Measurements from ENCODE around the gene COL2A1. TPM values are rescaled to one million over a fixed set of nuclear protein-coding genes. Genes with fewer than 3 reads are reported as not detected.

COL2A1 gene
- total RNA-seq, 3 donors from 2014 or later (not counting 1 experiment from before 2014, with no cell fraction given) = not detected

DNA sequence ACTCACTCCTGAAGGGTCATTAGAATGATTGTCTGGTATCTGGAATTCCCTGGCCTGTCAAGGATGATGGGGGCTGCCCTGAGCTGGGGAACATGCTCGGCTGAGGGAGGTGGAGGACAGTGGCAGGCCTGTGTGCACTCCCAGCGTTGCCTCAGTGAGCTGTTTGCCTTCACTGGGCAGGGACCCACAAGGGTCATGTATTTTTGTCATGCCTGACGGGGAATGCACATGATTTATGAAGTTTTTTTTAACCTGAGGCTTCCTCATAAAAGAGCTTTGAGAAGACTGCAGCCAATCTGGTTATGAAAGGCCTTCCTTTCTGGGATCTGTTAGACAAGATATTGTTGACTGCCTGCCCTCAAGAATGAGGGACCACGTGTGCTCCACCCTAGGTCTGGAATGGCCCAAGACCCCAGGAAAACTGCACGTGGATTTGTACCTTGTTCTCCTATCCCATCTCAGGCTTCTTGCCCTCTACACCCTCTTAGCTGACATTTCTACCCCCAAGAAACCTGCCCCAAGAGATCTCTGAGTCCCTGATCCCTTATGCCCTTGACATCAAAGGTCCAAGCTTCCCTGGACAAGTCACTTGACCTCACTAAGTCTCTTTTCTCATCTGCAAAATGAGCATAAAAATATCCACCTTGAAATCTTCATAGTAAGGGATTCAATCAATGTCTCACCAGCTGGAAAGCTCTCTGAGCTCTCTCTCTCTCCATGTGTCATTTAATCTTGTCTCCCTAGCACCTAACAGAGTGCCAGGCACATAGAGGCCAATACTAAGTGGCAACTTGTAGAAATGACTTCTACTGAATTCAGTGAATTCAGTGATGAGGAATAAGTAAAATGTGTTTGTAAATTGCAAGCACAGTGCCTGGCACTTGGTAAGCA lies 24.5 kb upstream of the COL2A1 start:
- TF ChIP-seq, protein P1, sequence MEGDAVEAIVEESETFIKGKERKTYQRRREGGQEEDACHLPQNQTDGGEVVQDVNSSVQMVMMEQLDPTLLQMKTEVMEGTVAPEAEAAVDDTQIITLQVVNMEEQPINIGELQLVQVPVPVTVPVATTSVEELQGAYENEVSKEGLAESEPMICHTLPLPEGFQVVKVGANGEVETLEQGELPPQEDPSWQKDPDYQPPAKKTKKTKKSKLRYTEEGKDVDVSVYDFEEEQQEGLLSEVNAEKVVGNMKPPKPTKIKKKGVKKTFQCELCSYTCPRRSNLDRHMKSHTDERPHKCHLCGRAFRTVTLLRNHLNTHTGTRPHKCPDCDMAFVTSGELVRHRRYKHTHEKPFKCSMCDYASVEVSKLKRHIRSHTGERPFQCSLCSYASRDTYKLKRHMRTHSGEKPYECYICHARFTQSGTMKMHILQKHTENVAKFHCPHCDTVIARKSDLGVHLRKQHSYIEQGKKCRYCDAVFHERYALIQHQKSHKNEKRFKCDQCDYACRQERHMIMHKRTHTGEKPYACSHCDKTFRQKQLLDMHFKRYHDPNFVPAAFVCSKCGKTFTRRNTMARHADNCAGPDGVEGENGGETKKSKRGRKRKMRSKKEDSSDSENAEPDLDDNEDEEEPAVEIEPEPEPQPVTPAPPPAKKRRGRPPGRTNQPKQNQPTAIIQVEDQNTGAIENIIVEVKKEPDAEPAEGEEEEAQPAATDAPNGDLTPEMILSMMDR (IDR thresholded peaks at IDR 0.05) = no peak
- intact Hi-C loops (cut with micrococcal nuclease) = no loop called here
- WGBS (ENCODE audit: insufficient coverage) = 27% methylated on average over 5 of the region's 5 CpGs
- no peak overlapping the region for H3K27ac ChIP-seq (ENCODE audit: low read length)
- Mint-ChIP-seq H3K27ac (no peak overlapping the region), H3K36me3 (no peaks in the 10 kb centered on the region), H3K4me3 (no peak overlapping the region), H3K4me1 (no peaks in the 10 kb centered on the region), H3K9me3 (no peaks in the 10 kb centered on the region), H3K27me3 (ENCODE audit: low read depth in 2 of 2) (peaks cover 0 to 8% of the 10 kb centered on the region in 2 donors)
- H3K27me3 ChIP-seq (ENCODE audit: control insufficient read depth, insufficient read depth, low read length) = no peaks in the 10 kb centered on the region
- no peaks in the 10 kb centered on the region for H3K4me1 ChIP-seq (ENCODE audit: control insufficient read depth, insufficient read depth, low read length)
- ATAC-seq (no peak), DNase-seq (no peak)
- no peaks in the 10 kb centered on the region for H3K36me3 ChIP-seq (ENCODE audit: control insufficient read depth, insufficient read depth, low read length)
- no peaks in the 10 kb centered on the region for H3K9me3 ChIP-seq (ENCODE audit: control insufficient read depth, insufficient read depth, low read length)
- H3K4me3 ChIP-seq (ENCODE audit: low read length) = no peak overlapping the region

DNA sequence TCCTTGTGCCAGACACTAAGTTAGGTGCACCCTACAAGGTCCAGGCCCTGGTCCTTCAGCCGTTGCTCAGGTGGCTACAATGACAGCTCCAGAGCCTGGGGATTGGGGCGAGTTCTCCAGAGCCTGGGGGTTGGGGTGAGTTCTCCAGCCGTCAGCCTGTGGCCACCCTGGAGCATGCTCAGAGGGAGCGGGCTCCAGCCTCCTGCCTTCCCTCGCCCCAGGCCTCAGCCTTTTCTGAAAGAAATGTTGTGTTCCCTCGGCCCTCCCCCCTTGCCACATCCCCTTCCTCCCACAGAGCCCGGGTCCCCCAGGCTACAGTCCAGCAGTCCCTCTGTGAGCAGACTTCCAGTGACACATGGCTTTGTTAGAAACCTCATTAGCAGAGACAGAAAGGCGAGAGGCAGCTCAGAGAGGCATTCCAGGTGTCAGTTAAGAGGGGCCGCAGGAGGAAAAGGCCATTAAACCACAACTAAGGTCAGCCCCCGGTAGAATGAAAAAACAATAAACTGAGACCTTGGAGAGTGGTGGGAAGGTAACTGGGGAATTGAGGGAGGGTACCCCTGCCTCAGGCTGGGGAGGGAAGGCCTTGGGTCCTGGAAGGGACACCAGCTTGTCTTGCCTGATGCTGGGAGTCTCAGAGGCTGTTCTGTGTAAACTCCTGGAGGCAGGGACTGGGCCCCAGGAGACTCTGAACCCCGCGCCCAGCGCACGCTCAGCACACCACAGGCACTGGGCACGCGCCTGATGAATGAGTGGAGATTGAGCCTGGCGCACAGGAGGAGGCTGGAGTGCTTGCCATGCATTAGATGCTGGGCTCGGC lies 23.1 kb upstream of the COL2A1 start:
- Mint-ChIP-seq H3K27me3 (ENCODE audit: low read depth in 2 of 2) (peaks cover 2 to 9% of the 10 kb centered on the region in 2 donors), H3K4me1 (no peaks in the 10 kb centered on the region), H3K9me3 (no peaks in the 10 kb centered on the region), H3K27ac (no peak overlapping the region), H3K36me3 (no peaks in the 10 kb centered on the region), H3K4me3 (no peak overlapping the region)
- TF ChIP-seq, protein P1 (IDR thresholded peaks at IDR 0.05) = no peak
- ATAC-seq (no peak), DNase-seq (no peak)
- Histone ChIP-seq H3K9me3 (ENCODE audit: control insufficient read depth, insufficient read depth, low read length) (no peaks in the 10 kb centered on the region), H3K4me3 (ENCODE audit: low read length) (no peak overlapping the region), H3K4me1 (ENCODE audit: control insufficient read depth, insufficient read depth, low read length) (no peaks in the 10 kb centered on the region), H3K36me3 (ENCODE audit: control insufficient read depth, insufficient read depth, low read length) (no peaks in the 10 kb centered on the region), H3K27me3 (ENCODE audit: control insufficient read depth, insufficient read depth, low read length) (no peaks in the 10 kb centered on the region), H3K27ac (ENCODE audit: low read length) (no peak overlapping the region)
- 67% methylated on average over 18 of the region's 18 CpGs for WGBS (ENCODE audit: insufficient coverage)
- intact Hi-C loops (cut with micrococcal nuclease) = no loop called here

DNA sequence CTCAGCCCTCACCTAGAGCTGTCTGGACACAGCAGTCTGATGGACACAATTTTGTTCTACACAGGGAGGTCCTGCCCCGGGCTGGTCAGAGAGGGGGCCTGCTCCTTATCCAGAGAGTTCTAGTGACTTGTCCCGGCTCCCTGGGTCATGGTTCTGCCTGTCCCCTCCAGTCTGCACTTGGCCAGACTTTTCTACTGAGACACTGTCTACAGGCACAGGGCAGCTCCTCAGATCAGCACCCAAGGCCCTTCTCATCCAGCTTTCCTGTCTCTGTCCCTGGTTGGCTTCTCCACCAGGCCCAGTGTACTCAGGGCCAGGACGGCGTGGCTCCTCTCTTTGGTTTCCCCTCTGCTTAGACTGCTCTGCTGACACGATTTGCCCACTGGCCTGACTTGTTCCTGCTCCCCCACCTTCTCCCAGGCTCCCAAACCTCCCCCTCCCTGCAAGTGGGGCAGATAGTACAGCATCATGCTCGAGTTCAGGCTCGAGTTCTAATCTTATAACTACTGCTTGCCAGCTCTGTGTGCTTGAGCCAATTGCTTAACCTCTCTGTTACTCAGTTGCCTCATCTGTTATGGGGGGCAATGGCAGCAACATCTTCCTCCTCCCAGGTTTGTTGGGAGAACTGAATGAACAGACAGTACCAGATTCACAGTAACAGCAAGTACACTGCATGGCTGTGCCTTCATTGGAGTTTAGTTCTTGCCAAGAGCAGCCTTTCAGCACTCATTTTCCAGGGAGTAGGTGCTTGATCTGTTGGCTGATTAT lies 22.0 kb upstream of the COL2A1 start:
- TF ChIP-seq, protein P1 (IDR thresholded peaks at IDR 0.05) = no peak
- H3K4me3 ChIP-seq (ENCODE audit: low read length) = no peak overlapping the region
- DNase-seq (no peak), ATAC-seq (no peak)
- Mint-ChIP-seq H3K27me3 (ENCODE audit: low read depth in 2 of 2) (peaks cover 13 to 15% of the 10 kb centered on the region in 2 donors), H3K4me1 (no peaks in the 10 kb centered on the region), H3K36me3 (no peaks in the 10 kb centered on the region), H3K4me3 (no peak overlapping the region), H3K27ac (no peak overlapping the region), H3K9me3 (no peaks in the 10 kb centered on the region)
- WGBS (ENCODE audit: insufficient coverage) = 77% methylated on average over 7 of the region's 7 CpGs
- no peaks in the 10 kb centered on the region for H3K4me1 ChIP-seq (ENCODE audit: control insufficient read depth, insufficient read depth, low read length)
- intact Hi-C loops (cut with micrococcal nuclease) = no loop called here
- H3K36me3 ChIP-seq (ENCODE audit: control insufficient read depth, insufficient read depth, low read length) = no peaks in the 10 kb centered on the region
- H3K9me3 ChIP-seq (ENCODE audit: control insufficient read depth, insufficient read depth, low read length) = no peaks in the 10 kb centered on the region
- H3K27ac ChIP-seq (ENCODE audit: low read length) = no peak overlapping the region
- H3K27me3 ChIP-seq (ENCODE audit: control insufficient read depth, insufficient read depth, low read length) = no peaks in the 10 kb centered on the region
